NB4 (cell line): ENCODE data around the gene SLC35G6.
A peak's percentile ranks its signal among the peaks of the same experiment; 100 is the strongest.
"Not testable (repeated sequence)": the region's sequence is repeated elsewhere in the genome, so short reads cannot be mapped to it uniquely, and the experiment has no call there.

Source experiments
- DNase-seq: peaks from one replicate; pipeline ENCODE4 v3.0.0; 2010; ENCODE audit warnings: low read depth
- H3K4me3 ChIP-seq: one replicate; pipeline ENCODE4 v1.5.1; 2011; ENCODE audit warnings: mild to moderate bottlenecking, low read depth, low read length, moderate library complexity
- MYC ChIP-seq: IDR thresholded peaks from 2 replicates; pipeline ENCODE4 v1.6.1; 2011; ENCODE audit warnings: low read depth, low read length
- POLR2A ChIP-seq: IDR thresholded peaks from 2 replicates; pipeline ENCODE4 v1.6.1; 2011; ENCODE audit warnings: mild to moderate bottlenecking; ENCODE audit not compliant: insufficient read length; ENCODE audit errors: extremely low read depth
- TF ChIP-seq, protein P1 (sequence below): IDR thresholded peaks from 2 replicates; pipeline ENCODE4 v1.6.1; 2011; ENCODE audit warnings: low read depth, low read length
- TF ChIP-seq, protein P2 (sequence below): IDR thresholded peaks from one replicate; pipeline ENCODE4 v1.5.1; 2012; ENCODE audit warnings: low read depth, low read length

Gene SLC35G6

DNA sequence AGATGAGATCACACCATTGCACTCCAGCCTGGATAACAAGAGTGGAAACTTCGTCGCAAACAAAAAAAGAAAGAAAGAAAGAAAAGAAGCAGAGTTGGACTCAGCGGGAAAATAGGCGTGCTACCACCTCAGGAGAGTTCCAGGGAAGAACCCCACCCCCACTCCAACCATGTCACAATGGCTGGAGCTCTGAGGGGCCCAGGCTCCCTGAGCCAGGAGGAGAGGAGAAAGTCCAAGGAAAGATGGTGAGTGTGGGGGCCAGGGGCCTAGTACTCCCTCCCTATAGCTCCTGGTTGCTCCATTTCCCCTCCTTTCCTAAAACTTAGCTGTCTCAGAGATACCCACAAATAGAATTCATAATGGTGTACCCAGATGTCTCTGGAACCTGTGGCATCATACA lies at the start of gene SLC35G6:
TSS of gene SLC35G6 (plus strand) at position 172 of the 400 bp plus-strand sequence. CDS start at position 243, 71 bp downstream.
- H3K4me3 ChIP-seq, DNase-seq: not testable (repeated sequence)

DNA sequence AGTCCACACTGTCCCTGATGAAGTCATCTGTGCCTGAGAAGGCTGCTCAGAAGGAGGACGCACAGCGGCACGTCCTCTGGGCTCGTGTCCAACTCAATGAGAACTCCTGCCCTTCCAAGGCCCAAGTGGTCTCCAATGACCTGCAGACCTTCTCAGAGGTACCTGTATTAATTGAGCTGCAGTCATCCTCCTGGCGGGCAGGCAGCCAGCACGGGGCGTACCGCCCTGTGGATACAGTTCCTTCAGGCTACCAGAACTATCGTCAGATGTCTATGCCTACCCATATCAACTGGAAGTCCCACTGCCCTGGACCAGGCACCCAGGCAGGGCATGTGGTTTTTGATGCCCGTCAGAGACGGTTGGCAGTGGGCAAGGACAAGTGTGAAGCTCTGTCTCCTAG lies 49.0 kb upstream of the SLC35G6 start:
- TF ChIP-seq MYC (no peak), POLR2A (no peak)
- TF ChIP-seq, protein P1, sequence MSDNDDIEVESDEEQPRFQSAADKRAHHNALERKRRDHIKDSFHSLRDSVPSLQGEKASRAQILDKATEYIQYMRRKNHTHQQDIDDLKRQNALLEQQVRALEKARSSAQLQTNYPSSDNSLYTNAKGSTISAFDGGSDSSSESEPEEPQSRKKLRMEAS = no peak
- TF ChIP-seq, protein P2, sequence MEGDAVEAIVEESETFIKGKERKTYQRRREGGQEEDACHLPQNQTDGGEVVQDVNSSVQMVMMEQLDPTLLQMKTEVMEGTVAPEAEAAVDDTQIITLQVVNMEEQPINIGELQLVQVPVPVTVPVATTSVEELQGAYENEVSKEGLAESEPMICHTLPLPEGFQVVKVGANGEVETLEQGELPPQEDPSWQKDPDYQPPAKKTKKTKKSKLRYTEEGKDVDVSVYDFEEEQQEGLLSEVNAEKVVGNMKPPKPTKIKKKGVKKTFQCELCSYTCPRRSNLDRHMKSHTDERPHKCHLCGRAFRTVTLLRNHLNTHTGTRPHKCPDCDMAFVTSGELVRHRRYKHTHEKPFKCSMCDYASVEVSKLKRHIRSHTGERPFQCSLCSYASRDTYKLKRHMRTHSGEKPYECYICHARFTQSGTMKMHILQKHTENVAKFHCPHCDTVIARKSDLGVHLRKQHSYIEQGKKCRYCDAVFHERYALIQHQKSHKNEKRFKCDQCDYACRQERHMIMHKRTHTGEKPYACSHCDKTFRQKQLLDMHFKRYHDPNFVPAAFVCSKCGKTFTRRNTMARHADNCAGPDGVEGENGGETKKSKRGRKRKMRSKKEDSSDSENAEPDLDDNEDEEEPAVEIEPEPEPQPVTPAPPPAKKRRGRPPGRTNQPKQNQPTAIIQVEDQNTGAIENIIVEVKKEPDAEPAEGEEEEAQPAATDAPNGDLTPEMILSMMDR = no peak
- no peak for DNase-seq
- H3K4me3 ChIP-seq = no peak overlapping the region

DNA sequence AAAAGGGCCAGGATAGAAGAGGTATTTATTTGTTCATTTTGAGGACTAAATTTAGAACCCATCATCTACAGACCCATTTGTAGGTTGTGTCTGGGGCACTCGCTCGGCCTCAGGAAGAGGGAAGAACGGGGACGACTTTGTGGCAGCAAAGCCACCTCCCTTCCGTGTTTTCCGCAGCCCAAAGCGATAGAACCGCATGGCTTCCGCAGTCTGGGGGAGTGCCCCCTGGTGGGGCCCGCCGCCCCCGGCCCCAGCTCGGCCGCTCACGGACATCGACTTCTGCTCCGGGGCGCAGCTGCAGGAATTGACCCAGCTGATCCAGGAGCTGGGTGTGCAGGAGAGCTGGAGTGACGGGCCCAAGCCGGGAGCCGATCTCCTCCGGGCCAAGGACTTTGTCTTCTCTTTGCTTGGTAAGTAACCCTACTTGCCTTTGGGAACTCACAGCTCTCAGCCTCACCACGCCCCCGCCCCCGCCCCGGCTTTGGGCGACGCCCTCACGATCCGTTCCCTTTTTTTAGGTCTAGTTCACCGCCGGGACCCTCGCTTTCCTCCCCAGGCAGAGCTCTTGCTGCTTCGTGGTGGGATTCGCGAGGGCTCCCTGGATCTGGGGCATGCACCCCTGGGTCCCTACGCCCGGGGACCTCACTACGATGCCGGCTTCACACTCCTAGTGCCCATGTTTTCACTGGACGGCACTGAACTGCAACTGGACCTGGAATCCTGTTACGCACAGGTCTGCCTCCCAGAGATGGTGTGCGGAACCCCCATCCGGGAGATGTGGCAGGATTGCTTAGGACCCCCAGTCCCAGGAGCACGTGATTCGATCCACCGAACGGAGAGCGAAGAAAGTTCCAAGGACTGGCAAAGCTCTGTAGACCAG lies 45.3 kb upstream of the SLC35G6 start:
- TF ChIP-seq POLR2A (no peak), MYC (peak; percentile 69; the same call in 1 of the 2 replicates)
- TF ChIP-seq, protein P2 = peak; percentile 15
- TF ChIP-seq, protein P1 = peak; percentile 40; the same call in 1 of the 2 replicates
- peak overlapping the region; percentile 72 for H3K4me3 ChIP-seq
- DNase-seq = peak; percentile 84

DNA sequence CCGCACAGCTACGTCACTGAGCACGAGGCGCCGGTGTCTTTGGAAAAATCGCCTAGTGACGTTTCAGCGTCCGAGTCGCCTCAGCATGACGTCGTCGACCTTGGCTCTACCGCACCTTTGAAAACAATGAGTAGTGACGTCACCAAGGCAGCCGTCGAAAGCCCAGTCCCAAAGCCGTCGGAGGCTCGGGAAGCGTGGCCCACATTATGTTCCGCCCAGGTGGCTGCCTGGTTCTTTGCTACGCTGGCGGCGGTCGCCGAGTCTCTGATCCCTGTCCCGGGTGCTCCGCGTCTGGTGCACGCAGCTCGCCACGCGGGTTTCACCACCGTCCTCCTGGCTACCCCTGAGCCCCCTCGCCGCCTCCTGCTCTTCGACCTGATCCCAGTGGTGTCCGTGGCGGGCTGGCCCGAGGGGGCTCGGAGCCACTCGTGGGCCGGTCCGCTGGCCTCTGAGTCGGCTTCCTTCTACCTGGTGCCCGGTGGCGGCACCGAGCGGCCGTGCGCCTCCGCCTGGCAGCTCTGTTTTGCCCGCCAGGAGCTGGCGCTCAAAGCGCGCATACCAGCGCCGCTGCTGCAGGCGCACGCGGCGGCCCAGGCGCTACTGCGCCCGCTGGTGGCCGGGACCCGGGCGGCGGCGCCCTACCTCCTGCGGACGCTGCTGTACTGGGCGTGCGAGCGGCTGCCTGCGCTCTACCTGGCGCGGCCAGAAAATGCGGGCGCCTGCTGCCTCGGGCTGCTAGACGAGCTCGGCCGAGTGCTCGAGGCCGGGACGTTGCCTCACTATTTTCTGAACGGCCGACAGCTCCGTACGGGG lies 44.5 kb upstream of the SLC35G6 start:
- DNase-seq = peak; percentile 86
- TF ChIP-seq, protein P2 = peak; percentile 56
- TF ChIP-seq MYC (peak; percentile 96), POLR2A (no peak)
- TF ChIP-seq, protein P1 = peak; percentile 92
- peak overlapping the region; percentile 72 for H3K4me3 ChIP-seq

DNA sequence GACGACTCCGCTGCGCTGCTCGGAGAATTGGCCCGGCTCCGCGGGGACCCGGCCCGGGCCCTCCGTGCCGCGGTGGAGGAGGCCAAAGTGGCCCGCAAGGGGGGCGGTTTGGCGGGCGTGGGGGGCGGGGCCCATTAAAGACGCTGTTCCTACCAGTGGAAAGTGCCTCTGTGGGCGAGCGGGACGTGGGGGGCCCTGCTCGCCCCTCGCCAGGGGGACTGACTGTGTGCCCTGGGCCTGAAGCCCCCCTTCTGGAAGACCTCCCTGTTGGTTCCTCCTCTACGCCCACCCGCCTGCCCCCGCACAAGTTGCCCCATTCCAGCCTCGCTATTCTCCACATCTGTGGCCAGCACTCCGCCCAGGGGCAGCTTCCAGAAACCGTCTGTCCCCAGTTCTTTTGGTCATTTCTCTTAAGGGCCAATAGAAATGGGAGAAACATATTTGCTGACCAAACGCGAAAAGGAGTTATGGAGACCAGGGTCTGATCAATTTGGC lies 43.8 kb upstream of the SLC35G6 start:
- no peak for DNase-seq
- TF ChIP-seq, protein P1 = no peak
- TF ChIP-seq MYC (no peak), POLR2A (no peak)
- TF ChIP-seq, protein P2 = no peak
- peak overlapping the region; percentile 17 for H3K4me3 ChIP-seq

DNA sequence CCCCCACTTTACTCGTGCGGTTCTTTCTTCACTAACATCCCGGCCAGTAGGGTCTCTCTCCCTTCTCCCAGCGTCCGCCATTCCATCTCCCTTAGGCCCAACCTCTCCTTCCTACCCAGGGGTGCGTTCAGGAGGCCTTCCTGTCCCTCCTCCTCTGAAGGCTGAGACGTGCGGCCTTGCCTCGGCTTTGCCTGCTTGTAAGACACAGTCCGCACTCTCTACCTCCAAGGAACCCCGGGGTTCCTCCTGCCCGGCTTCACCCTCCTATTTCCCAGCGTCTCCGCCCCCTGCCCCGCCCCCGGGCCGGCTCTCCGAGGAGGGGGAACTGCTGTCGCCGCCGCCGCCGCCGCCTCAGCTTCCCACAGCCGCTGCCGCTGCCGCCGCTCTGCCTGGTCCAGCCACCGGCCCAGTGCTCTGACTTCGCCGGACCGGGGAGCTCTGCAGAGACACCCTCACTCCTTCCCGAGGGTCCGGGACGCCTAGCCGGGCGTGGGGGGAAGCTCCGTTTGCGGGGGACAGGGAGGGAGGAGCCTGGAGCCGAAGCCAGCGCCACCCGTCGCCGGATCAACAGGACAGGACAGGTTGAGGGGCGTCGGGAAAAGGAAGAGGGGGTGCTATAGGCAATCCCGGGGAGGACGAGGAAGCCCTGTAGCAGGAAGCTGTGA lies 43.2 kb upstream of the SLC35G6 start:
- peak; percentile 72 for DNase-seq
- TF ChIP-seq, protein P2 = no peak
- peak overlapping the region; percentile 17 for H3K4me3 ChIP-seq
